GM23338 (cell line): ENCODE results near the gene ACSM2B. TPM values are rescaled to one million over a fixed set of nuclear protein-coding genes. Genes with fewer than 3 reads are reported as not detected.

Experiments used
- ATAC-seq: fragments of 200-7000 bp; cut with Tn5 transposase; 3 replicates; pipeline ENCODE4 v1.9.1; 2020
- DNase-seq: peaks from one replicate; pipeline ENCODE4 v3.0.0-alpha.2; 2015; ENCODE audit warnings: low spot score
- H2AFZ ChIP-seq: fragments of 200-600 bp; sonication (generic); 2 replicates; pipeline ENCODE4 v1.8.0; 2016; ENCODE audit warnings: antibody characterized with exemption, mild to moderate bottlenecking, moderate library complexity
- H3F3A ChIP-seq: fragments of 200-600 bp; sonication (generic); replicated peaks from 2 replicates; pipeline ENCODE4 v1.8.0; 2017; ENCODE audit warnings: antibody characterized with exemption, mixed run types, low read depth
- H3K27ac ChIP-seq: fragments of 200-600 bp; sonication (generic); 2 replicates; pipeline ENCODE4 v1.6.1; 2016; ENCODE audit warnings: low read depth
- H3K27me3 ChIP-seq: fragments of 200-600 bp; sonication (generic); 2 replicates; pipeline ENCODE4 v1.8.0; 2016; ENCODE audit warnings: mild to moderate bottlenecking, mixed run types, moderate library complexity; ENCODE audit not compliant: insufficient read depth
- H3K36me3 ChIP-seq: fragments of 200-600 bp; sonication (generic); 2 replicates; pipeline ENCODE4 v1.8.0; 2016; ENCODE audit warnings: mild to moderate bottlenecking; ENCODE audit not compliant: insufficient read depth
- H3K4me1 ChIP-seq: fragments of 200-600 bp; sonication (generic); 2 replicates; pipeline ENCODE4 v1.8.0; 2016; ENCODE audit warnings: mild to moderate bottlenecking, moderate library complexity; ENCODE audit not compliant: insufficient read depth
- H3K4me2 ChIP-seq: fragments of 200-600 bp; sonication (generic); 2 replicates; pipeline ENCODE4 v1.7.1; 2017; ENCODE audit warnings: mixed run types
- H3K4me3 ChIP-seq: fragments of 200-600 bp; sonication (generic); 2 replicates; pipeline ENCODE4 v1.6.1; 2016; ENCODE audit warnings: mixed run types
- H3K79me2 ChIP-seq: fragments of 200-600 bp; sonication (generic); replicated peaks from 2 replicates; pipeline ENCODE4 v1.8.0; 2017; ENCODE audit warnings: mild to moderate bottlenecking; ENCODE audit not compliant: insufficient read depth
- H3K9me2 ChIP-seq: fragments of 200-600 bp; sonication (generic); 2 replicates; pipeline ENCODE4 v1.8.0; 2017; ENCODE audit not compliant: insufficient read depth
- H4K20me1 ChIP-seq: fragments of 200-600 bp; sonication (generic); replicated peaks from 2 replicates; pipeline ENCODE4 v1.8.0; 2017; ENCODE audit warnings: mild to moderate bottlenecking; ENCODE audit not compliant: insufficient read depth
- H3K27ac Mint-ChIP-seq: 2 replicates; pipeline ENCODE4 v1.8.0; 2020; ENCODE audit warnings: inconsistent platforms, mild to moderate bottlenecking, moderate library complexity, mixed read lengths
- H3K27me3 Mint-ChIP-seq: 3 replicates; pipeline ENCODE4 v1.8.0; 2022; ENCODE audit warnings: low read depth, mild to moderate bottlenecking, moderate library complexity, mixed read lengths, inconsistent platforms; ENCODE audit not compliant: insufficient read depth, poor library complexity
- H3K36me3 Mint-ChIP-seq: 3 replicates; pipeline ENCODE4 v1.8.0; 2021; ENCODE audit warnings: low read depth, mild to moderate bottlenecking, inconsistent platforms, moderate library complexity, mixed read lengths
- H3K4me1 Mint-ChIP-seq: 3 replicates; pipeline ENCODE4 v1.8.0; 2020; ENCODE audit warnings: mild to moderate bottlenecking, inconsistent platforms, mixed read lengths
- H3K4me3 Mint-ChIP-seq: 3 replicates; pipeline ENCODE4 v1.8.0; 2021; ENCODE audit warnings: moderate library complexity, mild to moderate bottlenecking, inconsistent platforms, mixed read lengths
- H3K9me3 Mint-ChIP-seq: 3 replicates; pipeline ENCODE4 v1.8.0; 2020; ENCODE audit warnings: moderate library complexity, mild to moderate bottlenecking, inconsistent platforms, mixed read lengths
- CREB1 ChIP-seq: fragments of 250-450 bp; sonication (Bioruptor Pico); IDR thresholded peaks from 2 replicates; pipeline ENCODE4 v1.5.0; 2020; ENCODE audit warnings: low read depth, mild to moderate bottlenecking, moderate library complexity
- EZH2 ChIP-seq: fragments of 200-600 bp; sonication (generic); IDR thresholded peaks from one replicate; pipeline ENCODE4 v1.8.0; 2017; ENCODE audit warnings: antibody characterized with exemption, mild to moderate bottlenecking, low read depth; ENCODE audit not compliant: unreplicated experiment
- EZH2phosphoT487 ChIP-seq: fragments of 200-600 bp; sonication (generic); IDR thresholded peaks from one replicate; pipeline ENCODE4 v1.8.1; 2018; ENCODE audit warnings: antibody characterized with exemption; ENCODE audit not compliant: unreplicated experiment
- JUNB ChIP-seq: IDR thresholded peaks from one replicate; pipeline ENCODE4 v1.6.1; 2016; ENCODE audit warnings: antibody characterized with exemption; ENCODE audit not compliant: unreplicated experiment
- NANOG ChIP-seq: IDR thresholded peaks from 2 replicates; pipeline ENCODE4 v1.6.1; 2016; ENCODE audit warnings: antibody characterized with exemption, borderline replicate concordance
- POLR2AphosphoS5 ChIP-seq: IDR thresholded peaks from 2 replicates; pipeline ENCODE4 v1.6.1; 2016; ENCODE audit warnings: antibody characterized with exemption, low read depth
- STAT1 ChIP-seq: IDR thresholded peaks from one replicate; pipeline ENCODE4 v1.6.1; 2016; ENCODE audit warnings: antibody characterized with exemption; ENCODE audit not compliant: unreplicated experiment
- ZNF114 ChIP-seq: fragments of 250-450 bp; sonication (Bioruptor Pico); IDR thresholded peaks from 2 replicates; pipeline ENCODE4 v1.5.0; 2020; ENCODE audit warnings: mild to moderate bottlenecking, moderate library complexity
- ZNF331 ChIP-seq: fragments of 250-450 bp; sonication (Bioruptor Pico); IDR thresholded peaks from 2 replicates; pipeline ENCODE4 v1.5.0; 2020; ENCODE audit warnings: low read depth, mild to moderate bottlenecking, moderate library complexity
- polyA plus RNA-seq: library from polyadenylated mRNA; unstranded; fragments of >200 nt; fragmentation: Nextera tagmentation; extraction: Ambion mirVana; gene quantifications from 2 replicates; pipeline ENCODE4 v1.2.1, GENCODE V29; 2016
- total RNA-seq: library from RNA; depleted of rRNA; stranded (reverse); fragments of >200 nt; shearing (Covaris generic); gene quantifications from 2 replicates; pipeline ENCODE4 v1.2.3, GENCODE V29; 2014
- TF ChIP-seq, protein P1 (sequence below), 2 experiments: fragments of 200-600 bp in 1 of 2; sonication (generic) in 1 of 2; conservative IDR thresholded peaks; 2 replicates each; pipeline versions ENCODE4 v1.5.1 to v1.6.1; 2016 to 2017; ENCODE audit warnings: antibody characterized with exemption in 2 of 2, low read depth in 2 of 2, mild to moderate bottlenecking in 2 of 2, moderate library complexity in 1 of 2
- TF ChIP-seq, protein P2 (sequence below): fragments of 250-450 bp; sonication (Bioruptor Pico); IDR thresholded peaks from 2 replicates; pipeline ENCODE4 v1.5.0; 2020; ENCODE audit warnings: mild to moderate bottlenecking, moderate library complexity
- TF ChIP-seq, protein P3 (sequence below): IDR thresholded peaks from 2 replicates; pipeline ENCODE4 v1.6.1; 2016; ENCODE audit warnings: antibody characterized with exemption
- TF ChIP-seq, protein P4 (sequence below): IDR thresholded peaks from one replicate; pipeline ENCODE4 v1.6.1; 2018; ENCODE audit warnings: antibody characterized with exemption; ENCODE audit not compliant: unreplicated experiment

Gene ACSM2B
- total and polyA plus RNA-seq, 2 experiments from 2014 or later, result not detected

DNA sequence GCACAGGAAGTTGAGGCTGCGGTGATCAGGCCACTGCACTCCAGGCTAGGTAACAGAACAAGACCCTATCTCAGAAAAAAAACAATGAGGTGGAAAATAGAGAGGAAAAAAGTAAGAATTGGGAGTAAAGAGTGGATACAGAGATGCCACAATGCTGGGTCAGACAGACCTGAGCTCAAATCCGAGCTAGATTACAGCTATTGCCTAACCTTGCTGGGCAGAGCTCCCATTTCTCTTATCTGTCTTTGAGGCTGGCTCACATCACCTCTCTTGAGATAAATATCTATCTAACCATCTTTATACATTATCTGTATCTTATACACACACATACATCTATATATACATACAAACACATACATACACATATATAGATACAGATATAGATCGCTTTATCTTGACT lies 59.0 kb downstream of the ACSM2B start:
- ATAC-seq, result no peak
- peaks cover 3% of the 10 kb centered on the region for H3K27me3 Mint-ChIP-seq
- Histone ChIP-seq H3K36me3 (no peaks in the 10 kb centered on the region), H3K79me2 (no peaks in the 10 kb centered on the region), H3K9me2 (peaks cover 26% of the 10 kb centered on the region), H3K4me3 (no peak overlapping the region), H3F3A (no peaks in the 10 kb centered on the region), H3K4me1 (no peaks in the 10 kb centered on the region), H4K20me1 (no peaks in the 10 kb centered on the region), H3K27ac (no peak overlapping the region), H3K4me2 (no peak overlapping the region), H3K27me3 (no peaks in the 10 kb centered on the region), H2AFZ (no peak overlapping the region)
- no peaks in the 10 kb centered on the region for H3K36me3 Mint-ChIP-seq
- no peak overlapping the region for H3K4me3 Mint-ChIP-seq
- H3K27ac Mint-ChIP-seq, result no peak overlapping the region
- peaks cover 42% of the 10 kb centered on the region for H3K9me3 Mint-ChIP-seq
- TF ChIP-seq STAT1, result no peak
- no peak for TF ChIP-seq JUNB
- TF ChIP-seq, protein P1, sequence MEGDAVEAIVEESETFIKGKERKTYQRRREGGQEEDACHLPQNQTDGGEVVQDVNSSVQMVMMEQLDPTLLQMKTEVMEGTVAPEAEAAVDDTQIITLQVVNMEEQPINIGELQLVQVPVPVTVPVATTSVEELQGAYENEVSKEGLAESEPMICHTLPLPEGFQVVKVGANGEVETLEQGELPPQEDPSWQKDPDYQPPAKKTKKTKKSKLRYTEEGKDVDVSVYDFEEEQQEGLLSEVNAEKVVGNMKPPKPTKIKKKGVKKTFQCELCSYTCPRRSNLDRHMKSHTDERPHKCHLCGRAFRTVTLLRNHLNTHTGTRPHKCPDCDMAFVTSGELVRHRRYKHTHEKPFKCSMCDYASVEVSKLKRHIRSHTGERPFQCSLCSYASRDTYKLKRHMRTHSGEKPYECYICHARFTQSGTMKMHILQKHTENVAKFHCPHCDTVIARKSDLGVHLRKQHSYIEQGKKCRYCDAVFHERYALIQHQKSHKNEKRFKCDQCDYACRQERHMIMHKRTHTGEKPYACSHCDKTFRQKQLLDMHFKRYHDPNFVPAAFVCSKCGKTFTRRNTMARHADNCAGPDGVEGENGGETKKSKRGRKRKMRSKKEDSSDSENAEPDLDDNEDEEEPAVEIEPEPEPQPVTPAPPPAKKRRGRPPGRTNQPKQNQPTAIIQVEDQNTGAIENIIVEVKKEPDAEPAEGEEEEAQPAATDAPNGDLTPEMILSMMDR (conservative IDR thresholded peaks at IDR 0.05; ENCODE audit: low read depth in 2 of 2), result no peak
- TF ChIP-seq, protein P2, sequence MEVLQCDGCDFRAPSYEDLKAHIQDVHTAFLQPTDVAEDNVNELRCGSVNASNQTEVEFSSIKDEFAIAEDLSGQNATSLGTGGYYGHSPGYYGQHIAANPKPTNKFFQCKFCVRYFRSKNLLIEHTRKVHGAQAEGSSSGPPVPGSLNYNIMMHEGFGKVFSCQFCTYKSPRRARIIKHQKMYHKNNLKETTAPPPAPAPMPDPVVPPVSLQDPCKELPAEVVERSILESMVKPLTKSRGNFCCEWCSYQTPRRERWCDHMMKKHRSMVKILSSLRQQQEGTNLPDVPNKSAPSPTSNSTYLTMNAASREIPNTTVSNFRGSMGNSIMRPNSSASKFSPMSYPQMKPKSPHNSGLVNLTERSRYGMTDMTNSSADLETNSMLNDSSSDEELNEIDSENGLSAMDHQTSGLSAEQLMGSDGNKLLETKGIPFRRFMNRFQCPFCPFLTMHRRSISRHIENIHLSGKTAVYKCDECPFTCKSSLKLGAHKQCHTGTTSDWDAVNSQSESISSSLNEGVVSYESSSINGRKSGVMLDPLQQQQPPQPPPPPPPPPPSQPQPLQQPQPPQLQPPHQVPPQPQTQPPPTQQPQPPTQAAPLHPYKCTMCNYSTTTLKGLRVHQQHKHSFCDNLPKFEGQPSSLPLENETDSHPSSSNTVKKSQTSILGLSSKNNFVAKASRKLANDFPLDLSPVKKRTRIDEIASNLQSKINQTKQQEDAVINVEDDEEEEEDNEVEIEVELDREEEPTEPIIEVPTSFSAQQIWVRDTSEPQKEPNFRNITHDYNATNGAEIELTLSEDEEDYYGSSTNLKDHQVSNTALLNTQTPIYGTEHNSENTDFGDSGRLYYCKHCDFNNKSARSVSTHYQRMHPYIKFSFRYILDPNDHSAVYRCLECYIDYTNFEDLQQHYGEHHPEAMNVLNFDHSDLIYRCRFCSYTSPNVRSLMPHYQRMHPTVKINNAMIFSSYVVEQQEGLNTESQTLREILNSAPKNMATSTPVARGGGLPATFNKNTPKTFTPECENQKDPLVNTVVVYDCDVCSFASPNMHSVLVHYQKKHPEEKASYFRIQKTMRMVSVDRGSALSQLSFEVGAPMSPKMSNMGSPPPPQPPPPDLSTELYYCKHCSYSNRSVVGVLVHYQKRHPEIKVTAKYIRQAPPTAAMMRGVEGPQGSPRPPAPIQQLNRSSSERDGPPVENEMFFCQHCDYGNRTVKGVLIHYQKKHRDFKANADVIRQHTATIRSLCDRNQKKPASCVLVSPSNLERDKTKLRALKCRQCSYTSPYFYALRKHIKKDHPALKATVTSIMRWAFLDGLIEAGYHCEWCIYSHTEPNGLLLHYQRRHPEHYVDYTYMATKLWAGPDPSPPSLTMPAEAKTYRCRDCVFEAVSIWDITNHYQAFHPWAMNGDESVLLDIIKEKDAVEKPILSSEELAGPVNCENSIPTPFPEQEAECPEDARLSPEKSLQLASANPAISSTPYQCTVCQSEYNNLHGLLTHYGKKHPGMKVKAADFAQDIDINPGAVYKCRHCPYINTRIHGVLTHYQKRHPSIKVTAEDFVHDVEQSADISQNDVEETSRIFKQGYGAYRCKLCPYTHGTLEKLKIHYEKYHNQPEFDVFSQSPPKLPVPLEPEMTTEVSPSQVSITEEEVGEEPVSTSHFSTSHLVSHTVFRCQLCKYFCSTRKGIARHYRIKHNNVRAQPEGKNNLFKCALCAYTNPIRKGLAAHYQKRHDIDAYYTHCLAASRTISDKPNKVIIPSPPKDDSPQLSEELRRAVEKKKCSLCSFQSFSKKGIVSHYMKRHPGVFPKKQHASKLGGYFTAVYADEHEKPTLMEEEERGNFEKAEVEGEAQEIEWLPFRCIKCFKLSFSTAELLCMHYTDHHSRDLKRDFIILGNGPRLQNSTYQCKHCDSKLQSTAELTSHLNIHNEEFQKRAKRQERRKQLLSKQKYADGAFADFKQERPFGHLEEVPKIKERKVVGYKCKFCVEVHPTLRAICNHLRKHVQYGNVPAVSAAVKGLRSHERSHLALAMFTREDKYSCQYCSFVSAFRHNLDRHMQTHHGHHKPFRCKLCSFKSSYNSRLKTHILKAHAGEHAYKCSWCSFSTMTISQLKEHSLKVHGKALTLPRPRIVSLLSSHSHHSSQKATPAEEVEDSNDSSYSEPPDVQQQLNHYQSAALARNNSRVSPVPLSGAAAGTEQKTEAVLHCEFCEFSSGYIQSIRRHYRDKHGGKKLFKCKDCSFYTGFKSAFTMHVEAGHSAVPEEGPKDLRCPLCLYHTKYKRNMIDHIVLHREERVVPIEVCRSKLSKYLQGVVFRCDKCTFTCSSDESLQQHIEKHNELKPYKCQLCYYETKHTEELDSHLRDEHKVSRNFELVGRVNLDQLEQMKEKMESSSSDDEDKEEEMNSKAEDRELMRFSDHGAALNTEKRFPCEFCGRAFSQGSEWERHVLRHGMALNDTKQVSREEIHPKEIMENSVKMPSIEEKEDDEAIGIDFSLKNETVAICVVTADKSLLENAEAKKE (CRISPR knock-in tag), result no peak
- no peak for TF ChIP-seq ZNF114 (CRISPR knock-in tag)
- TF ChIP-seq, protein P3, sequence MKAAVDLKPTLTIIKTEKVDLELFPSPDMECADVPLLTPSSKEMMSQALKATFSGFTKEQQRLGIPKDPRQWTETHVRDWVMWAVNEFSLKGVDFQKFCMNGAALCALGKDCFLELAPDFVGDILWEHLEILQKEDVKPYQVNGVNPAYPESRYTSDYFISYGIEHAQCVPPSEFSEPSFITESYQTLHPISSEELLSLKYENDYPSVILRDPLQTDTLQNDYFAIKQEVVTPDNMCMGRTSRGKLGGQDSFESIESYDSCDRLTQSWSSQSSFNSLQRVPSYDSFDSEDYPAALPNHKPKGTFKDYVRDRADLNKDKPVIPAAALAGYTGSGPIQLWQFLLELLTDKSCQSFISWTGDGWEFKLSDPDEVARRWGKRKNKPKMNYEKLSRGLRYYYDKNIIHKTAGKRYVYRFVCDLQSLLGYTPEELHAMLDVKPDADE, result no peak
- TF ChIP-seq NANOG, result no peak
- no peak for TF ChIP-seq CREB1 (CRISPR knock-in tag)
- TF ChIP-seq EZH2phosphoT487, result no peak
- no peak for TF ChIP-seq ZNF331 (CRISPR knock-in tag)
- TF ChIP-seq, protein P4, sequence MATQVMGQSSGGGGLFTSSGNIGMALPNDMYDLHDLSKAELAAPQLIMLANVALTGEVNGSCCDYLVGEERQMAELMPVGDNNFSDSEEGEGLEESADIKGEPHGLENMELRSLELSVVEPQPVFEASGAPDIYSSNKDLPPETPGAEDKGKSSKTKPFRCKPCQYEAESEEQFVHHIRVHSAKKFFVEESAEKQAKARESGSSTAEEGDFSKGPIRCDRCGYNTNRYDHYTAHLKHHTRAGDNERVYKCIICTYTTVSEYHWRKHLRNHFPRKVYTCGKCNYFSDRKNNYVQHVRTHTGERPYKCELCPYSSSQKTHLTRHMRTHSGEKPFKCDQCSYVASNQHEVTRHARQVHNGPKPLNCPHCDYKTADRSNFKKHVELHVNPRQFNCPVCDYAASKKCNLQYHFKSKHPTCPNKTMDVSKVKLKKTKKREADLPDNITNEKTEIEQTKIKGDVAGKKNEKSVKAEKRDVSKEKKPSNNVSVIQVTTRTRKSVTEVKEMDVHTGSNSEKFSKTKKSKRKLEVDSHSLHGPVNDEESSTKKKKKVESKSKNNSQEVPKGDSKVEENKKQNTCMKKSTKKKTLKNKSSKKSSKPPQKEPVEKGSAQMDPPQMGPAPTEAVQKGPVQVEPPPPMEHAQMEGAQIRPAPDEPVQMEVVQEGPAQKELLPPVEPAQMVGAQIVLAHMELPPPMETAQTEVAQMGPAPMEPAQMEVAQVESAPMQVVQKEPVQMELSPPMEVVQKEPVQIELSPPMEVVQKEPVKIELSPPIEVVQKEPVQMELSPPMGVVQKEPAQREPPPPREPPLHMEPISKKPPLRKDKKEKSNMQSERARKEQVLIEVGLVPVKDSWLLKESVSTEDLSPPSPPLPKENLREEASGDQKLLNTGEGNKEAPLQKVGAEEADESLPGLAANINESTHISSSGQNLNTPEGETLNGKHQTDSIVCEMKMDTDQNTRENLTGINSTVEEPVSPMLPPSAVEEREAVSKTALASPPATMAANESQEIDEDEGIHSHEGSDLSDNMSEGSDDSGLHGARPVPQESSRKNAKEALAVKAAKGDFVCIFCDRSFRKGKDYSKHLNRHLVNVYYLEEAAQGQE, result no peak
- no peak for TF ChIP-seq EZH2
- no peak for TF ChIP-seq POLR2AphosphoS5
- no peaks in the 10 kb centered on the region for H3K4me1 Mint-ChIP-seq
- no peak for DNase-seq
